Measurements from ENCODE around the gene PAK6. TPM values are rescaled to one million over a fixed set of nuclear protein-coding genes. Genes with fewer than 3 reads are reported as not detected.

PAK6 gene
- total RNA-seq, 1 experiment from 2014 or later = 30.4 TPM

- ChIA-PET POLR2A (ENCODE audit: unreplicated experiment) (no interaction called here), CTCF (no interaction called here)
- DNase-seq = no peak
- no peaks in the 10 kb centered on the region for H3K79me2 ChIP-seq (ENCODE audit: low read length)
- H3K9me3 ChIP-seq (ENCODE audit: low read length) = no peaks in the 10 kb centered on the region
- no peak overlapping the region for H3K27ac ChIP-seq (ENCODE audit: low read length)
- no peak overlapping the region for H2AFZ ChIP-seq (ENCODE audit: low read length)
- no peak for ATAC-seq
- intact Hi-C loops (cut with micrococcal nuclease) = no loop called here
- H3K4me1 ChIP-seq (ENCODE audit: insufficient read depth, low read length) = no peaks in the 10 kb centered on the region; the same call in 1 of the 2 replicates
- H3K4me3 ChIP-seq (ENCODE audit: low read length) = no peak overlapping the region
- no peaks in the 10 kb centered on the region for H3F3A ChIP-seq (ENCODE audit: low read length, unreplicated experiment)
- H3K9ac ChIP-seq (ENCODE audit: low read length) = no peak overlapping the region
- no peaks in the 10 kb centered on the region for H3K36me3 ChIP-seq (ENCODE audit: low read depth, low read length)
- H3K9me2 ChIP-seq (replicated peaks; ENCODE audit: low read length) = no peaks in the 10 kb centered on the region
- TF ChIP-seq, protein P1, sequence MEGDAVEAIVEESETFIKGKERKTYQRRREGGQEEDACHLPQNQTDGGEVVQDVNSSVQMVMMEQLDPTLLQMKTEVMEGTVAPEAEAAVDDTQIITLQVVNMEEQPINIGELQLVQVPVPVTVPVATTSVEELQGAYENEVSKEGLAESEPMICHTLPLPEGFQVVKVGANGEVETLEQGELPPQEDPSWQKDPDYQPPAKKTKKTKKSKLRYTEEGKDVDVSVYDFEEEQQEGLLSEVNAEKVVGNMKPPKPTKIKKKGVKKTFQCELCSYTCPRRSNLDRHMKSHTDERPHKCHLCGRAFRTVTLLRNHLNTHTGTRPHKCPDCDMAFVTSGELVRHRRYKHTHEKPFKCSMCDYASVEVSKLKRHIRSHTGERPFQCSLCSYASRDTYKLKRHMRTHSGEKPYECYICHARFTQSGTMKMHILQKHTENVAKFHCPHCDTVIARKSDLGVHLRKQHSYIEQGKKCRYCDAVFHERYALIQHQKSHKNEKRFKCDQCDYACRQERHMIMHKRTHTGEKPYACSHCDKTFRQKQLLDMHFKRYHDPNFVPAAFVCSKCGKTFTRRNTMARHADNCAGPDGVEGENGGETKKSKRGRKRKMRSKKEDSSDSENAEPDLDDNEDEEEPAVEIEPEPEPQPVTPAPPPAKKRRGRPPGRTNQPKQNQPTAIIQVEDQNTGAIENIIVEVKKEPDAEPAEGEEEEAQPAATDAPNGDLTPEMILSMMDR (conservative IDR thresholded peaks at IDR 0.05; ENCODE audit: low read depth, low read length) = no peak
- H3K27me3 ChIP-seq (ENCODE audit: low read length) = no peaks in the 10 kb centered on the region
- no TSS peak for BruUV-seq (replicated peaks)
- no peaks in the 10 kb centered on the region for H4K20me1 ChIP-seq (ENCODE audit: low read length)
- H3K4me2 ChIP-seq (ENCODE audit: low read length) = no peak overlapping the region
Measured at GRCh38 chr15:40287968-40288367, 49.1 kb downstream of the PAK6 start.

GRCh38 chr15:40289140-40289775 lies 50.4 kb downstream of the PAK6 start:
- no peaks in the 10 kb centered on the region for H3F3A ChIP-seq (ENCODE audit: low read length, unreplicated experiment)
- no peak overlapping the region for H3K27ac ChIP-seq (ENCODE audit: low read length)
- no peaks in the 10 kb centered on the region; the same call in 1 of the 2 replicates for H3K4me1 ChIP-seq (ENCODE audit: insufficient read depth, low read length)
- DNase-seq (peak; percentile 61), ATAC-seq (peak; percentile 39)
- H3K9ac ChIP-seq (ENCODE audit: low read length) = no peak overlapping the region
- H3K4me2 ChIP-seq (ENCODE audit: low read length) = no peak overlapping the region
- no peaks in the 10 kb centered on the region for H3K9me2 ChIP-seq (replicated peaks; ENCODE audit: low read length)
- H4K20me1 ChIP-seq (ENCODE audit: low read length) = no peaks in the 10 kb centered on the region
- H3K9me3 ChIP-seq (ENCODE audit: low read length) = no peaks in the 10 kb centered on the region
- intact Hi-C loops (cut with micrococcal nuclease) = no loop called here
- H3K36me3 ChIP-seq (ENCODE audit: low read depth, low read length) = no peaks in the 10 kb centered on the region
- H3K79me2 ChIP-seq (ENCODE audit: low read length) = no peaks in the 10 kb centered on the region
- POLR2A ChIA-PET (ENCODE audit: unreplicated experiment) = no interaction called here
- TF ChIP-seq EZH2phosphoT487 (IDR thresholded peaks at IDR 0.05; ENCODE audit: borderline replicate concordance, low read length) = no peak
- TF ChIP-seq, protein P1 (conservative IDR thresholded peaks at IDR 0.05; ENCODE audit: low read depth, low read length) = peak; percentile 21; the same call in 1 of the 2 replicates
- H2AFZ ChIP-seq (ENCODE audit: low read length) = no peak overlapping the region
- no peaks in the 10 kb centered on the region for H3K27me3 ChIP-seq (ENCODE audit: low read length)
- BruUV-seq (replicated peaks) = no TSS peak
- CTCF ChIA-PET = interaction anchor here (0.6 to 1.1 kb wide), 5 partner anchors 20 to 606 kb away, joined by 3 read pairs; no protein-coding TSS in a partner anchor
- no peak overlapping the region for H3K4me3 ChIP-seq (ENCODE audit: low read length)

GRCh38 chr15:40290545-40290917 lies 51.7 kb downstream of the PAK6 start:
- H2AFZ ChIP-seq (ENCODE audit: low read length) = no peak overlapping the region
- H3K27ac ChIP-seq (ENCODE audit: low read length) = no peak overlapping the region
- H3F3A ChIP-seq (ENCODE audit: low read length, unreplicated experiment) = no peaks in the 10 kb centered on the region
- no peaks in the 10 kb centered on the region for H3K36me3 ChIP-seq (ENCODE audit: low read depth, low read length)
- ChIA-PET CTCF (interaction anchor here (0.6 to 1.4 kb wide), 5 partner anchors 11 to 229 kb away, joined by 3 to 4 read pairs (median 3); no protein-coding TSS in a partner anchor), POLR2A (ENCODE audit: unreplicated experiment) (interaction anchor here (0.6 kb wide), 1 partner anchor 17 kb away, joined by 3 read pairs; no protein-coding TSS in a partner anchor)
- DNase-seq (no peak), ATAC-seq (no peak)
- no peaks in the 10 kb centered on the region for H3K79me2 ChIP-seq (ENCODE audit: low read length)
- TF ChIP-seq EZH2phosphoT487 (IDR thresholded peaks at IDR 0.05; ENCODE audit: borderline replicate concordance, low read length) (no peak), EZH2 (IDR thresholded peaks at IDR 0.05; ENCODE audit: low read length, unreplicated experiment) (no peak)
- TF ChIP-seq, protein P1 (conservative IDR thresholded peaks at IDR 0.05; ENCODE audit: low read depth, low read length) = no peak
- no peaks in the 10 kb centered on the region for H3K9me3 ChIP-seq (ENCODE audit: low read length)
- intact Hi-C loops (cut with micrococcal nuclease) = no loop called here
- BruUV-seq (replicated peaks) = no TSS peak
- no peak overlapping the region for H3K9ac ChIP-seq (ENCODE audit: low read length)
- no peaks in the 10 kb centered on the region for H3K27me3 ChIP-seq (ENCODE audit: low read length)
- H3K4me1 ChIP-seq (ENCODE audit: insufficient read depth, low read length) = no peaks in the 10 kb centered on the region; the same call in 1 of the 2 replicates
- H3K4me3 ChIP-seq (ENCODE audit: low read length) = no peak overlapping the region
- no peak overlapping the region for H3K4me2 ChIP-seq (ENCODE audit: low read length)
- H3K9me2 ChIP-seq (replicated peaks; ENCODE audit: low read length) = no peaks in the 10 kb centered on the region
- H4K20me1 ChIP-seq (ENCODE audit: low read length) = no peaks in the 10 kb centered on the region
